ENCODE results near the gene SLC37A1. TPM values are rescaled to one million over a fixed set of nuclear protein-coding genes. Genes with fewer than 3 reads are reported as not detected.

SLC37A1 gene
- total and polyA plus RNA-seq, 2 of the 13 experiments (the other 11 are each of a cell fraction or from before 2014, with no cell fraction given) = 0.22 to 0.40 TPM

DNA sequence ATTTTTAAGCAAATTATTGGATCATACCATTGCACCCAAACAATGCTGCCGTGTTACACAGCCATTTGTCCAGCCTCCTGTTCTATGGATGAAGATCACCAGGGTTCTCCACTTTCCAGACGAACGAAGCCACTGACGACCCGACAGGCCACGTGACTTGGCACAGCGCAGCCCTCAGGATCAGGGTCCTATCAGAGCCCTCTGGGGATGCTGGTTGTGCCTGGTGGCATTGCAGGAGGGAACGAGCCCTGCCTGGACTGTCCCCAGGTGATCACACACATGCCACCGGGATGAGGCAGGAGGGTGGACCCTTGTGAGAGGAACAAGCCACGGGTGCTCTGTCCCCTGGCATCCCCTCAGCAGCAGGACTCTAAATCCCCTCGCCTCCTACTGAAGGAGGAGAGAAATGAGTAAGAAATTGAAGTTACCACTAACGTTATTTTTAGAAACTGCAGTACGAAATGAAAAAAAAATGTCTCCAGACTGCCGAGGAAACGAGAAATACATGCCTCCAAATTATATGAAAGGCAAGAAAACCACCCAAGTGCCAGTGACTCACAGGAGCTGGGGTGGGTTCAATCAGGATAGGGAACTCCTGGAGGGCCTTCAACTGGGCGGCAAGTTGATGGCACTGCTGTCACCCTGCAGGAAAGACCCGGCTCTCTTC is 81.1 kb downstream of the SLC37A1 start:
- Histone ChIP-seq H4K20me1 (ENCODE audit: insufficient read depth, low read length) (no peaks in the 10 kb centered on the region), H3K27me3 (ENCODE audit: control insufficient read depth in 1 of 2, insufficient read depth in 2 of 2, low read length in 2 of 2) (peaks cover 0 to 47% of the 10 kb centered on the region in 2 experiments; a peak in 4 of 5 replicates), H3K36me3 (replicated peaks in 1 of 2; ENCODE audit: control insufficient read depth in 1 of 2, insufficient read depth in 2 of 2, low read length in 2 of 2) (no peaks in the 10 kb centered on the region), H3K4me3 (replicated peaks in 1 of 3; ENCODE audit: insufficient read depth in 1 of 3, low read depth in 2 of 3, low read length in 3 of 3) (no peak overlapping the region), H3K9me3 (ENCODE audit: low read length) (no peaks in the 10 kb centered on the region; the same call in 1 of the 2 replicates), H3K4me2 (ENCODE audit: low read depth, low read length) (no peak overlapping the region), H3K4me1 (ENCODE audit: insufficient read depth, low read length) (peaks cover 15% of the 10 kb centered on the region), H3K27ac (ENCODE audit: extremely low read length, insufficient read depth, low read length) (no peak overlapping the region), H3K79me2 (ENCODE audit: insufficient read depth, low read length) (no peaks in the 10 kb centered on the region), H3K9ac (ENCODE audit: insufficient read depth, low read depth, low read length) (no peak overlapping the region), H2AFZ (ENCODE audit: low read length) (no peak overlapping the region)
- POLR2A ChIA-PET = no interaction called here
- no peak for DNase-seq (ENCODE audit: low spot score)
- WGBS (ENCODE audit: low lambda C conversion rate) = 74% methylated on average over 14 of the region's 17 CpGs
- no peak for FAIRE-seq
- in situ Hi-C loops (cut with HindIII; ENCODE audit: extremely low pct_ligation_motif_present, low pct_unique_long_range_greater_than_20kb) (no loop called here), intact Hi-C loops (cut with micrococcal nuclease; ENCODE audit: unreplicated experiment) (loop anchor here (5.0 kb wide), 1 partner anchor 228 kb away; no protein-coding TSS in a partner anchor)
- no TSS peak for BruUV-seq (replicated peaks)
- TF ChIP-seq ASH2L (IDR thresholded peaks at IDR 0.05; ENCODE audit: insufficient read length, low read depth, low read length) = no peak
- ATAC-seq = no peak
- CTCF ChIA-PET (ENCODE audit: low intra/inter-chr PET ratio, low total read pairs) = interaction anchor here (0.7 kb wide), 1 partner anchor 224 kb away, joined by 3 read pairs; no protein-coding TSS in a partner anchor

DNA sequence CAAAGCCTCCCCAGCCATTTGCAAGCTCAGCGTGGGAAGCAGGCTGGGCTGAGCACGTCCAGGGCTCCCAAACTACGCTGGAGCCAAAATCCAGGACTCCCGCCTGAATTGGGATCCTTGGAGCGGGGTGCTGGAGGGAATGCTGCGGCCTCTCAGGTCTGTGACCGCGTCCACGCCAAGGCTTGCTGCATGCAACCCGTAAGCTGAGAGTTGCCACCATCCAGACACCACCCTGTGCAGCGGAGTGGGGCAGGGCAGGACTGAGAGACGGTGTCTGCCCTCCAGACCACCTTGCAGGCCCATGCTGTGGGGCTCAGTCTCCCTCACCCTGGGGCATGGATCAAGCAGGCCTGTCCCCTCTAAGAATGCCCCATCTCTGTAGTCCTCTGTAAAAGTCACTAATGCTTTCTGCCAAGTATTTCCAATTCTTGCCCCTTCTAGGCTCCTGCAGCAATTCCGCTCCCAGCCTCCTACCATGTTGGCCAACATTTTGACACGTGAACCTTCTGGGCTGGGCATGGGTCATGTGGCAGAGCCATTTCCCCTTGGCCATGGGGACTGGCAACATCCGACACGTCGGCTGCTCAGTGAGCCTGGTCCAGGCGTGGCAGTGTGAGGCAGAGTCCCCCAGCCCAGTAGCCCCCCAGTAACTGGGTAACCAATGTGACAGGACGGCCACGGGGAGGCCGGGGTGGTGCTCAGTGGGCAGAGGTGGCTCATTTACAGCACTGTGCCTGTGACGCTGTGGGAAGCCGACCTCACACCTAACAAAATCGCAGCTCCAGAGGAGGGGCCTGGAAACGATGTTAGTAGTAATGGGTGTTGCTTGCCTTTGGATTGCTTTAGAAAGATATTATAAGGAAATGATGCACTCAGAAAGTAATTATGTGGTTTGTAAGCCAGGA is 81.9 kb downstream of the SLC37A1 start:
- H3K9ac ChIP-seq (ENCODE audit: insufficient read depth, low read depth, low read length) = no peak overlapping the region
- CTCF ChIA-PET (ENCODE audit: low intra/inter-chr PET ratio, low total read pairs) = interaction anchor here (0.7 kb wide), 1 partner anchor 223 kb away, joined by 3 read pairs; no protein-coding TSS in a partner anchor
- H3K4me1 ChIP-seq (ENCODE audit: insufficient read depth, low read length) = peaks cover 15% of the 10 kb centered on the region
- ATAC-seq (no peak), DNase-seq (ENCODE audit: low spot score) (no peak), FAIRE-seq (no peak)
- no peaks in the 10 kb centered on the region for H3K79me2 ChIP-seq (ENCODE audit: insufficient read depth, low read length)
- H3K27ac ChIP-seq (ENCODE audit: extremely low read length, insufficient read depth, low read length) = no peak overlapping the region
- intact Hi-C loops (cut with micrococcal nuclease; ENCODE audit: unreplicated experiment) (no loop called here), in situ Hi-C loops (cut with HindIII; ENCODE audit: extremely low pct_ligation_motif_present, low pct_unique_long_range_greater_than_20kb) (no loop called here)
- H2AFZ ChIP-seq (ENCODE audit: low read length) = no peak overlapping the region
- H3K4me2 ChIP-seq (ENCODE audit: low read depth, low read length) = no peak overlapping the region
- H4K20me1 ChIP-seq (ENCODE audit: insufficient read depth, low read length) = no peaks in the 10 kb centered on the region
- BruUV-seq (replicated peaks) = no TSS peak
- 73% methylated on average over 9 of the region's 25 CpGs for WGBS (ENCODE audit: low lambda C conversion rate)
- H3K4me3 ChIP-seq (replicated peaks in 1 of 3; ENCODE audit: insufficient read depth in 1 of 3, low read depth in 2 of 3, low read length in 3 of 3) = no peak overlapping the region
- POLR2A ChIA-PET = no interaction called here
- peaks cover 0 to 51% of the 10 kb centered on the region in 2 experiments; a peak in 4 of 5 replicates for H3K27me3 ChIP-seq (ENCODE audit: control insufficient read depth in 1 of 2, insufficient read depth in 2 of 2, low read length in 2 of 2)
- H3K9me3 ChIP-seq (ENCODE audit: low read length) = no peaks in the 10 kb centered on the region; the same call in 1 of the 2 replicates
- H3K36me3 ChIP-seq (replicated peaks in 1 of 2; ENCODE audit: control insufficient read depth in 1 of 2, insufficient read depth in 2 of 2, low read length in 2 of 2) = no peaks in the 10 kb centered on the region
- TF ChIP-seq, protein P1, sequence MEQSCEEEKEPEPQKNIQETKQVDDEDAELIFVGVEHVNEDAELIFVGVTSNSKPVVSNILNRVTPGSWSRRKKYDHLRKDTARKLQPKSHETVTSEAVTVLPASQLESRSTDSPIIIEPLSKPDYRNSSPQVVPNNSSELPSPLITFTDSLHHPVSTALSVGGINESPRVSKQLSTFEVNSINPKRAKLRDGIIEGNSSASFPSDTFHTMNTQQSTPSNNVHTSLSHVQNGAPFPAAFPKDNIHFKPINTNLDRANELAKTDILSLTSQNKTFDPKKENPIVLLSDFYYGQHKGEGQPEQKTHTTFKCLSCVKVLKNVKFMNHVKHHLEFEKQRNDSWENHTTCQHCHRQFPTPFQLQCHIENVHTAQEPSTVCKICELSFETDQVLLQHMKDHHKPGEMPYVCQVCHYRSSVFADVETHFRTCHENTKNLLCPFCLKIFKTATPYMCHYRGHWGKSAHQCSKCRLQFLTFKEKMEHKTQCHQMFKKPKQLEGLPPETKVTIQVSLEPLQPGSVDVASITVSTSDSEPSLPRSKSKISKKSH (CRISPR knock-in tag; IDR thresholded peaks at IDR 0.05; ENCODE audit: borderline replicate concordance) = no peak
- no peak for TF ChIP-seq ZNF12 (CRISPR knock-in tag; IDR thresholded peaks at IDR 0.05)
- no peak for TF ChIP-seq ZNF292 (CRISPR knock-in tag; IDR thresholded peaks at IDR 0.05; ENCODE audit: borderline replicate concordance, low read depth)
- TF ChIP-seq ZNF572 (CRISPR knock-in tag; IDR thresholded peaks at IDR 0.05) = no peak
- TF ChIP-seq EED (CRISPR knock-in tag; IDR thresholded peaks at IDR 0.05) = no peak
- TF ChIP-seq, protein P2, sequence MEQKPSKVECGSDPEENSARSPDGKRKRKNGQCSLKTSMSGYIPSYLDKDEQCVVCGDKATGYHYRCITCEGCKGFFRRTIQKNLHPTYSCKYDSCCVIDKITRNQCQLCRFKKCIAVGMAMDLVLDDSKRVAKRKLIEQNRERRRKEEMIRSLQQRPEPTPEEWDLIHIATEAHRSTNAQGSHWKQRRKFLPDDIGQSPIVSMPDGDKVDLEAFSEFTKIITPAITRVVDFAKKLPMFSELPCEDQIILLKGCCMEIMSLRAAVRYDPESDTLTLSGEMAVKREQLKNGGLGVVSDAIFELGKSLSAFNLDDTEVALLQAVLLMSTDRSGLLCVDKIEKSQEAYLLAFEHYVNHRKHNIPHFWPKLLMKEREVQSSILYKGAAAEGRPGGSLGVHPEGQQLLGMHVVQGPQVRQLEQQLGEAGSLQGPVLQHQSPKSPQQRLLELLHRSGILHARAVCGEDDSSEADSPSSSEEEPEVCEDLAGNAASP (CRISPR knock-in tag; IDR thresholded peaks at IDR 0.05; ENCODE audit: borderline replicate concordance) = no peak
- no peak for TF ChIP-seq HNRNPH1 (optimal IDR thresholded peaks at IDR 0.05; ENCODE audit: low read depth, low read length)
- no peak for TF ChIP-seq ZNF674 (CRISPR knock-in tag; IDR thresholded peaks at IDR 0.05; ENCODE audit: low read depth)
- TF ChIP-seq FOXP1 (IDR thresholded peaks at IDR 0.05) = no peak
- TF ChIP-seq FOXP1 (CRISPR knock-in tag; IDR thresholded peaks at IDR 0.05) = no peak
- TF ChIP-seq, protein P3, sequence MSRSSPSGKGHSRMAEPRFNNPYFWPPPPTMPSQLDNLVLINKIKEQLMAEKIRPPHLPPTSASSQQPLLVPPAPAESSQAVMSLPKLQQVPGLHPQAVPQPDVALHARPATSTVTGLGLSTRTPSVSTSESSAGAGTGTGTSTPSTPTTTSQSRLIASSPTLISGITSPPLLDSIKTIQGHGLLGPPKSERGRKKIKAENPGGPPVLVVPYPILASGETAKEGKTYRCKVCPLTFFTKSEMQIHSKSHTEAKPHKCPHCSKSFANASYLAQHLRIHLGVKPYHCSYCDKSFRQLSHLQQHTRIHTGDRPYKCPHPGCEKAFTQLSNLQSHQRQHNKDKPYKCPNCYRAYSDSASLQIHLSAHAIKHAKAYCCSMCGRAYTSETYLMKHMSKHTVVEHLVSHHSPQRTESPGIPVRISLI (CRISPR knock-in tag; IDR thresholded peaks at IDR 0.05; ENCODE audit: borderline replicate concordance) = no peak

All from HepG2 (cell line).